Keratinocyte (primary cell): Measurements from ENCODE around the gene SZRD1.

Experiments used
- EZH2 ChIP-seq: IDR thresholded peaks from one replicate; pipeline ENCODE4 v1.6.1; 2012; ENCODE audit warnings: inconsistent platforms, mild to moderate bottlenecking, low read length, moderate library complexity
- TF ChIP-seq, protein P1 (sequence below), 3 experiments: IDR thresholded peaks in 1 of 3; conservative IDR thresholded peaks in 1 of 3; optimal IDR thresholded peaks in 1 of 3; 2 replicates in 2 of 3; 3 replicates in 1 of 3; pipeline versions ENCODE3 to v1.5.1; 2011; ENCODE audit warnings: low read length in 3 of 3, mild to moderate bottlenecking in 3 of 3, moderate library complexity in 2 of 3, control low read depth in 1 of 3, inconsistent platforms in 1 of 3; ENCODE audit not compliant: insufficient read depth in 2 of 3; ENCODE audit errors: extremely low read depth in 1 of 3

- TF ChIP-seq, protein P1, sequence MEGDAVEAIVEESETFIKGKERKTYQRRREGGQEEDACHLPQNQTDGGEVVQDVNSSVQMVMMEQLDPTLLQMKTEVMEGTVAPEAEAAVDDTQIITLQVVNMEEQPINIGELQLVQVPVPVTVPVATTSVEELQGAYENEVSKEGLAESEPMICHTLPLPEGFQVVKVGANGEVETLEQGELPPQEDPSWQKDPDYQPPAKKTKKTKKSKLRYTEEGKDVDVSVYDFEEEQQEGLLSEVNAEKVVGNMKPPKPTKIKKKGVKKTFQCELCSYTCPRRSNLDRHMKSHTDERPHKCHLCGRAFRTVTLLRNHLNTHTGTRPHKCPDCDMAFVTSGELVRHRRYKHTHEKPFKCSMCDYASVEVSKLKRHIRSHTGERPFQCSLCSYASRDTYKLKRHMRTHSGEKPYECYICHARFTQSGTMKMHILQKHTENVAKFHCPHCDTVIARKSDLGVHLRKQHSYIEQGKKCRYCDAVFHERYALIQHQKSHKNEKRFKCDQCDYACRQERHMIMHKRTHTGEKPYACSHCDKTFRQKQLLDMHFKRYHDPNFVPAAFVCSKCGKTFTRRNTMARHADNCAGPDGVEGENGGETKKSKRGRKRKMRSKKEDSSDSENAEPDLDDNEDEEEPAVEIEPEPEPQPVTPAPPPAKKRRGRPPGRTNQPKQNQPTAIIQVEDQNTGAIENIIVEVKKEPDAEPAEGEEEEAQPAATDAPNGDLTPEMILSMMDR (optimal IDR thresholded peaks at IDR 0.05 in 1 of 3, IDR thresholded peaks at IDR 0.05 in 1 of 3, conservative IDR thresholded peaks at IDR 0.05 in 1 of 3; ENCODE audit: extremely low read depth in 1 of 3, insufficient read depth in 2 of 3, low read length in 3 of 3), result no peak
- no peak for TF ChIP-seq EZH2
Measured at GRCh38 chr1:16387201-16388188, 20.5 kb downstream of the SZRD1 start.
